ENCODE data around the gene GABPB2.

GABPB2 gene

GRCh38 chr1:151070474-151071276, at the start of gene GABPB2:
TSS of gene GABPB2 (plus strand) at chr1:151070761. CDS start at chr1:151088190, 17,429 bp downstream.
- no peak for TF ChIP-seq ZNF274 (IDR thresholded peaks at IDR 0.05; ENCODE audit: low read depth, low read length)
- TF ChIP-seq YY1 (IDR thresholded peaks at IDR 0.05; ENCODE audit: insufficient read depth, insufficient read length) = peak; percentile 89
- Histone ChIP-seq H3K4me1 (ENCODE audit: insufficient read depth, insufficient read length) (peaks cover 3% of the 10 kb centered on the region), H3K9ac (ENCODE audit: insufficient read length, low read depth) (peak within 1 kb of the TSS; percentile 97), H3K4me3 (ENCODE audit: insufficient read length, low read depth) (peak within 1 kb of the TSS; percentile 91), H3K9me3 (ENCODE audit: insufficient read depth, low read length) (no peaks in the 10 kb centered on the region), H3K36me3 (ENCODE audit: insufficient read depth, insufficient read length, low read length) (peaks cover 42% of the 10 kb centered on the region), H3K27me3 (ENCODE audit: insufficient read depth, insufficient read length) (no peaks in the 10 kb centered on the region)
- DNase-seq (ENCODE audit: low read depth, low spot score) = peak; percentile 97

- no peak overlapping the region for H3K9ac ChIP-seq (ENCODE audit: insufficient read length, low read depth)
- H3K4me1 ChIP-seq (ENCODE audit: insufficient read depth, insufficient read length) = no peaks in the 10 kb centered on the region
- no peaks in the 10 kb centered on the region for H3K9me3 ChIP-seq (ENCODE audit: insufficient read depth, low read length)
- peaks cover 39% of the 10 kb centered on the region for H3K36me3 ChIP-seq (ENCODE audit: insufficient read depth, insufficient read length, low read length)
- H3K4me3 ChIP-seq (ENCODE audit: insufficient read length, low read depth) = no peak overlapping the region
- peak; percentile 85 for DNase-seq (ENCODE audit: low read depth, low spot score)
- H3K27me3 ChIP-seq (ENCODE audit: insufficient read depth, insufficient read length) = no peaks in the 10 kb centered on the region
- TF ChIP-seq SUZ12 (IDR thresholded peaks at IDR 0.05; ENCODE audit: extremely low read depth, insufficient read depth, insufficient read length) = no peak
- no peak for TF ChIP-seq YY1 (IDR thresholded peaks at IDR 0.05; ENCODE audit: insufficient read depth, insufficient read length)
- TF ChIP-seq ZNF274 (IDR thresholded peaks at IDR 0.05; ENCODE audit: low read depth, low read length) = no peak
Observed at GRCh38 chr1:151024540-151025146, 45.9 kb upstream of the GABPB2 start.

GRCh38 chr1:151026460-151026859, 44.1 kb upstream of the GABPB2 start:
- Histone ChIP-seq H3K9me3 (ENCODE audit: insufficient read depth, low read length) (no peaks in the 10 kb centered on the region), H3K9ac (ENCODE audit: insufficient read length, low read depth) (no peak overlapping the region), H3K4me1 (ENCODE audit: insufficient read depth, insufficient read length) (no peaks in the 10 kb centered on the region), H3K27me3 (ENCODE audit: insufficient read depth, insufficient read length) (no peaks in the 10 kb centered on the region), H3K4me3 (ENCODE audit: insufficient read length, low read depth) (no peak overlapping the region), H3K36me3 (ENCODE audit: insufficient read depth, insufficient read length, low read length) (peaks cover 49% of the 10 kb centered on the region)
- TF ChIP-seq ZNF274 (IDR thresholded peaks at IDR 0.05; ENCODE audit: low read depth, low read length) (no peak), SUZ12 (IDR thresholded peaks at IDR 0.05; ENCODE audit: extremely low read depth, insufficient read depth, insufficient read length) (no peak), YY1 (IDR thresholded peaks at IDR 0.05; ENCODE audit: insufficient read depth, insufficient read length) (no peak)
- DNase-seq (ENCODE audit: low read depth, low spot score) = no peak

DNA sequence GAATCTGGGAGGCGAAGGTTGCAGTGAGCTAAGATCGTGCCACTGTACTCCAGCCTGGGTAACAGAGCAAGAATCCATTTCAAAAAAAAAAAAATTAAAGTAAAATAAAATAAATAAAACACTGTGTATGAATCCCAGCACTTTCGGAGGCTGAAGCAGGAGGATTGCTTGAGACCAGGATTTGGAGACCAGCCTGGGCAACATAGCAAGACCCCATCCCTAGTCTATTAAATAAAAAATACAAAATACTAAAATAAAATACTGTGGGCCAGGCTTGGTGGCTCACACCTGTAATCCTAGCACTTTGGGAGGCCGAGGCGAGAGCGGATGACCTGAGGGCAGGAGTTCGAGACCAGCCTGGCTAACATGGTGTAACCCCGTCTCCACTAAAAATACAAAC, 38.4 kb upstream of the GABPB2 start:
- Histone ChIP-seq H3K36me3 (ENCODE audit: insufficient read depth, insufficient read length, low read length) (peaks cover 52% of the 10 kb centered on the region), H3K4me1 (ENCODE audit: insufficient read depth, insufficient read length) (no peaks in the 10 kb centered on the region), H3K27me3 (ENCODE audit: insufficient read depth, insufficient read length) (no peaks in the 10 kb centered on the region), H3K4me3 (ENCODE audit: insufficient read length, low read depth) (no peak overlapping the region), H3K9me3 (ENCODE audit: insufficient read depth, low read length) (no peaks in the 10 kb centered on the region), H3K9ac (ENCODE audit: insufficient read length, low read depth) (no peak overlapping the region)
- TF ChIP-seq SUZ12 (IDR thresholded peaks at IDR 0.05; ENCODE audit: extremely low read depth, insufficient read depth, insufficient read length) (no peak), YY1 (IDR thresholded peaks at IDR 0.05; ENCODE audit: insufficient read depth, insufficient read length) (no peak), ZNF274 (IDR thresholded peaks at IDR 0.05; ENCODE audit: low read depth, low read length) (no peak)
- DNase-seq (ENCODE audit: low read depth, low spot score) = no peak

GRCh38 chr1:151035167-151035566, 35.4 kb upstream of the GABPB2 start:
- no peaks in the 10 kb centered on the region for H3K9me3 ChIP-seq (ENCODE audit: insufficient read depth, low read length)
- H3K27me3 ChIP-seq (ENCODE audit: insufficient read depth, insufficient read length) = no peaks in the 10 kb centered on the region
- H3K4me1 ChIP-seq (ENCODE audit: insufficient read depth, insufficient read length) = no peaks in the 10 kb centered on the region
- H3K9ac ChIP-seq (ENCODE audit: insufficient read length, low read depth) = no peak overlapping the region
- H3K36me3 ChIP-seq (ENCODE audit: insufficient read depth, insufficient read length, low read length) = peaks cover 29% of the 10 kb centered on the region
- H3K4me3 ChIP-seq (ENCODE audit: insufficient read length, low read depth) = no peak overlapping the region
- TF ChIP-seq SUZ12 (IDR thresholded peaks at IDR 0.05; ENCODE audit: extremely low read depth, insufficient read depth, insufficient read length) (no peak), YY1 (IDR thresholded peaks at IDR 0.05; ENCODE audit: insufficient read depth, insufficient read length) (no peak), ZNF274 (IDR thresholded peaks at IDR 0.05; ENCODE audit: low read depth, low read length) (no peak)
- no peak for DNase-seq (ENCODE audit: low read depth, low spot score)

DNA sequence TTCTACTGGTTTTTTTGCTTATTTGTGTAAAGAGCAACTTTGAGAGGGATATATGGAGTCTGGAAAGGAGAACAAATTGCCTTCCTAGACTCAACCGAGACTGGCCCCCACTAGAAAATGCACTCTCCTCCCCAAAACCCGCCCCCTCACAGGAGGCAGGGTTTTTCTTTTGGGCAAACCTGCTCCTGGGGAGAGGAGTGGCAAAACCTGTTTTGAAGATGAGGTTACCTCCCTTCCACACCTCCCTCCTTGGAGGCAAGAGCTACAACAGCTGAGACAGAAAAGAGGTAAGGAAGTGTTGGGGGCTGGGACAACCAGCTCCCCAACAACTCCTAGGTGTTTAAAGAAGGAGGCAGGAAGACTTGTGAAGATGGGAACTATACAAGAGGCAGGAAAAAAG, 34.2 kb upstream of the GABPB2 start, which contains the start of gene BNIPL:
Gene BNIPL, plus strand, starts transcription at position 231 of the 400 bp plus-strand sequence. Its CDS starts 140 bp downstream, at position 371.
- TF ChIP-seq ZNF274 (IDR thresholded peaks at IDR 0.05; ENCODE audit: low read depth, low read length) (no peak), SUZ12 (IDR thresholded peaks at IDR 0.05; ENCODE audit: extremely low read depth, insufficient read depth, insufficient read length) (no peak), YY1 (IDR thresholded peaks at IDR 0.05; ENCODE audit: insufficient read depth, insufficient read length) (no peak)
- DNase-seq (ENCODE audit: low read depth, low spot score) = no peak
- Histone ChIP-seq H3K27me3 (ENCODE audit: insufficient read depth, insufficient read length) (no peaks in the 10 kb centered on the region), H3K4me1 (ENCODE audit: insufficient read depth, insufficient read length) (no peaks in the 10 kb centered on the region), H3K36me3 (ENCODE audit: insufficient read depth, insufficient read length, low read length) (peaks cover 22% of the 10 kb centered on the region), H3K9me3 (ENCODE audit: insufficient read depth, low read length) (no peaks in the 10 kb centered on the region), H3K4me3 (ENCODE audit: insufficient read length, low read depth) (no peak within 1 kb of the TSS), H3K9ac (ENCODE audit: insufficient read length, low read depth) (no peak within 1 kb of the TSS)

DNA sequence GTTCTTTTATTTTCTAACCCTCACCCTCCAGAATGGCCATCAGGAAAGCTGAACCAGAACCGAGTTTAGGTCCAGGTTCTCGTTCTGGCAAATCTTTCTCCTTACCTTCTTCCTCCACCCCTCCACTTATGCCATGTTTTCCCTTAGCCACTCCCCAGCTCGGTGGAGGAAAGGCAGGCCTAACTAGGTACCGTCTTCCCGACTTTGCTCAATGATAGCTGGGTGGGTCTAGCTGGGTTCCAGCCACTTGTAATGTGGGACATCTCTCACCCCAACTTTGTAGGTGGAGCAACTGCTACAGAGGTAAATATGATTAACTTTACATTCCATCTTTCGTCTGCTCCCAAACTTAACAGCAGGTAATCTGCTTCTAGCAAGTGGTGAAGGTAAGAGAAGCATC, 33.5 kb upstream of the GABPB2 start:
- no peaks in the 10 kb centered on the region for H3K4me1 ChIP-seq (ENCODE audit: insufficient read depth, insufficient read length)
- no peak for DNase-seq (ENCODE audit: low read depth, low spot score)

More for the DNA sequence above, 33.5 kb upstream of the GABPB2 start:
- TF ChIP-seq SUZ12 (IDR thresholded peaks at IDR 0.05; ENCODE audit: extremely low read depth, insufficient read depth, insufficient read length) (no peak), ZNF274 (IDR thresholded peaks at IDR 0.05; ENCODE audit: low read depth, low read length) (no peak), YY1 (IDR thresholded peaks at IDR 0.05; ENCODE audit: insufficient read depth, insufficient read length) (no peak)
- no peak overlapping the region for H3K9ac ChIP-seq (ENCODE audit: insufficient read length, low read depth)
- peaks cover 20% of the 10 kb centered on the region for H3K36me3 ChIP-seq (ENCODE audit: insufficient read depth, insufficient read length, low read length)
- H3K27me3 ChIP-seq (ENCODE audit: insufficient read depth, insufficient read length) = no peaks in the 10 kb centered on the region
- H3K4me3 ChIP-seq (ENCODE audit: insufficient read length, low read depth) = no peak overlapping the region
- no peaks in the 10 kb centered on the region for H3K9me3 ChIP-seq (ENCODE audit: insufficient read depth, low read length)

All from NT2/D1 (cell line).